Activated CD4-positive, alpha-beta T cell treated with anti-CD3 and anti-CD28 coated beads, Interleukin-10, Interleukin-2, amounts not matched to agents 100 ng/mL and 50 ng/mL, durations not matched to agents 16 hours and 8 hours (primary cell): Measurements from ENCODE around the gene CEBPE.

Source experiments
- DNase-seq: peaks from one replicate; pipeline ENCODE4 v3.0.0-alpha.2; 2020

CEBPE gene

GRCh38 chr14:23071921-23072539 lies 47.0 kb downstream of the CEBPE start:
- no peak for DNase-seq

GRCh38 chr14:23071244-23071920 lies 47.7 kb downstream of the CEBPE start:
- DNase-seq: peak; percentile 91

DNA sequence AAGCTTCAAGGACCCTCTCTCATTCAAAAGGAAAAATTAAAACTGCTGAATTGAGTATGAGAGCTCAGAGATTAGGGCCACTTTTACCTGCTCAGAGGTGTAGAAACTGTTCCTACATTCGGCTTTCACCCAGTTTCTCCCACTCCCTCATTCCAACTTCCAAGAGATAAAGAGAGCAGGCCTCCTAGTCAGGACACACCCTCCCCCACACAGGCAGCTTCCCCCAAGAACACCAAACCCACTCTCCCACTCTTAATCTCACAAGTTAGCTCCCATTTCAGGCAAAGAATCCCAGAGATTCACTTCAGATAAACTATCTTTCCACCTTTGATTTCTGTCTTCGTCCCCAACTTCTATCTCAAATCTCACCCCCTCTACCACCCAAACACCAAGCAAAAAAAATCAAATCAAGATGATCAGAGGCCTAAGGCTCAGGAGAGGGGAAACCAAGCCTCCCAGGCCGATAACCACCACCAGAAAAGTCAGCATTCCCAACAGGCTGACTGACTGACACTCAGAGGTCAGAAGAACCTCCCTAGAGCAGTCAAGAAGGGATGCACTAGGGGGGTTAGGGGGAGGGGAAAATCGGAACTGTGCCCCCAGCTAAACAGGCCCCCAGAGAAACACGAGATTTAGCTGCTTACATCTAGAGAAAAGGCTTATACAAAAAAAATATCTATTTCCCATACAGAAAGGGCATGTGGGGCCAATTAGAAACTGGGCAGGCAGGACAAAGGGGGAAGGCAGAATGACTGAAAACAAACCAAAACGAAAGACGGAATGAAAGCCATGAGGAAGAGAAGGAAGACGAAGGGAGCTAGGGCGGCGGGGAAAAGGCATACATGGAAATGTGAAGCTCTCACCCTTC lies 48.6 kb downstream of the CEBPE start:
- no peak for DNase-seq

DNA sequence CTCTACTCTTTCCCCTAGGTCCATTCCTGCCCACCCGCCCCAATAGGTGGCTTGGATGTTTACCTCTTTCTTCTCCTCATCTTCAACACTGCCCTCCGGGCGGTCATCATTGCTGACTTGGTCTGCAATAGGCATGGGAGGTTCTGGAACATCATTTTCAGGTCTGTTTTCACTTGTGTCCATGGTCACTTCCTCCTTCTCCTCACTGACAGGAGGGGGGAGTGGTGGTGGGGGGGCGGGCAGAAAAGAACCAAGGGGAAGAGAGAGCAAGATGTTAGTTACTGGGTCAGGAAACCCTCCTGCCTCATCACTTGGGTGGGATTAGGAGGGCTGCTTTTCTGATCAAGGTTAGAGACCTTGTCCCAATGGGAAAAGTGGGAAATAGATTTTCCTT lies 49.6 kb downstream of the CEBPE start:
- no peak for DNase-seq

DNA sequence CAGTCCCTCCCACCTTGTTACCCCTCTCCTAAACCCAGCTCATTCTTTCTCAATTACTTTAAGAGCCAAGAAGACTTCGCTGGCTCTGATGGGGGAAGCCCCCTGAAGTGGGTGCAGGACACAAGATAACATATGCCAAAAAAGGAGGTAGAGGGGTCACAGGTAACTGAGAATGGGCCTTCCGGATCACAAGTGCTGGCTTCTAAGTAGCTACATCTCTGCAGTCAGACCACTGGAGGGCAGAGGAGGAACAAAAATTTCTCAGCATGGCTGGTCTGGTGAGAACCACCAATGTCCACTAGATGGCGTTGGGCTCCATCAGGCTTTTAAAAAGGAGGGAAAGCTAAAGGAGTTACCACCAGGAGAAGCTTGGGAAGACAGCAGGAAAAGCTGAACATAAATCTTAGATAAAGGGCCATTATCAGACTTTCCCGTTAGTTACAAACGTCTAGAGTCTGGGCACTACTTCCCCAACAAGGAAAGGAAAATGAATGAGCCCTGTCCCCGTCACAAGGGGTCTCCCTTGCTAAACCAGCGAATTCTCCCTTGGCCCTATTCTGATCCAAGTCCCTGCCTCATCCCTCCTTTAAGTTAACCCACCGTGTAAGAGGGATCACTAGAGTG lies 50.2 kb downstream of the CEBPE start:
- peak; percentile 87 for DNase-seq

DNA sequence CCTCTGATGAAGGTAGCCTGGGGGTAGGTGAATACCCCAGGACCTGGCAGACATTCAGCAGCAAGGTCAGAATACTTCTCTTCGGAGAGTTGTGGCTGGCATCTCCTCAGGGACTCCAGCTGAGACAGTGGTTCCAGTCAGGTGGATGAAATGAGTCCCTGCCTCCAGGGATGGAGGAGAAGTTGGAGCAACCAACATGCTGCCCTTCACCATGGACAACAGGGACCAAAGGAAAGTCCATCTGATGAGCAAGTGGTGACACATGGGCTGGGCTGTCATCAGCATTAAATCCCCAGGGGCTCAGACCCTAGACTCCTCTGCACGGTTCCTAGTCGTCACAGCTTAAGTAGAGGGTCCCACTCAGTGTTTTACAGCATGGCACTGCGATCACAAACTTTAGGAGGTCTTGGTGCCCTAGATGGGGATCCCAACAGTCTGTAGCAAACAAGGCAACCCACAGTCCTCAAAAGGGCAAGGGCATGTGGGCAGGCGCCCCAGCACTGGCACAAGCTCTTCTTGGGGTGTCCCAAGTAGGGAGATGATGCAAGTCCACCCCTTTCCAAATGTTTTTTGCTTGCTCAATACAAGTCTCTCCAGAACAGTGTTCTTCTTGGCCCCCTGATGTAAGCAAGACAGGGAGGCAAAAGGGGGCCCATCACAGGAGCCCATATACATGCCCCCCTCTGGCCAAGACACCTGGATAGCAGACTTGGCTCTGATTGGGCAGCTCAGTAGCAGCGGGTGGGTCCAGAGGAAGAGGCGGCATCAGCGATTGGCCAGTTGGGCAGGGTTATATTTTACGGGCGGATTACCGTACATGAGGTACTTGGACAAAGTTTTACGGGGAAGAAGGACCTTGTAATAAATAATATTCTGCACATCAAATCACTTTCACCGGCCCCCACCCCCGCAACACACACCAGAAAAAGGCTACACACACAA lies 50.9 kb downstream of the CEBPE start:
- DNase-seq: no peak
